ENCODE data around the gene MOB3A.

- peak; percentile 56 for TF ChIP-seq CTCF (IDR thresholded peaks at IDR 0.05; ENCODE audit: low read length)
- TF ChIP-seq EZH2phosphoT487 (IDR thresholded peaks at IDR 0.05; ENCODE audit: low read length), result no peak
Measured at GRCh38 chr19:2087621-2088100, 8.5 kb downstream of the MOB3A start.
